ENCODE measurements around the gene PSME3IP1.

The PSME3IP1 gene

GRCh38 chr16:57167538-57167937 is 18.3 kb downstream of the PSME3IP1 start:
- DNase-seq: no peak

- DNase-seq: no peak
These were observed 18.9 kb downstream of the PSME3IP1 start for GRCh38 chr16:57166951-57167350.

GRCh38 chr16:57166451-57166850 is 19.4 kb downstream of the PSME3IP1 start:
- DNase-seq: no peak

- no peak for DNase-seq
These were observed 19.9 kb downstream of the PSME3IP1 start for GRCh38 chr16:57165938-57166337.

- no peak for DNase-seq
These were observed 20.4 kb downstream of the PSME3IP1 start for GRCh38 chr16:57165483-57165882.

GRCh38 chr16:57163842-57164241 is 22.0 kb downstream of the PSME3IP1 start:
- DNase-seq: no peak

GRCh38 chr16:57159447-57159846 is 26.4 kb downstream of the PSME3IP1 start:
- no peak for DNase-seq

- DNase-seq: no peak
These were observed 28.3 kb downstream of the PSME3IP1 start for GRCh38 chr16:57157533-57157932.

GRCh38 chr16:57156351-57156703 is 29.5 kb downstream of the PSME3IP1 start:
- no peak for DNase-seq

- no peak for DNase-seq
These were observed 30.0 kb downstream of the PSME3IP1 start for GRCh38 chr16:57155702-57156350.

GRCh38 chr16:57153841-57154240 is 32.0 kb downstream of the PSME3IP1 start:
- no peak for DNase-seq

GRCh38 chr16:57152096-57153093 is 33.4 kb downstream of the PSME3IP1 start:
- DNase-seq: no peak

- no peak for DNase-seq
These were observed 34.5 kb downstream of the PSME3IP1 start for GRCh38 chr16:57151369-57151768.

- DNase-seq: no peak
These were observed 35.0 kb downstream of the PSME3IP1 start for GRCh38 chr16:57150682-57151330.

GRCh38 chr16:57149391-57149790 is 36.4 kb downstream of the PSME3IP1 start:
- no peak for DNase-seq

- no peak for DNase-seq
These were observed 37.4 kb downstream of the PSME3IP1 start for GRCh38 chr16:57148481-57148880.

- DNase-seq: no peak
These were observed 38.2 kb downstream of the PSME3IP1 start for GRCh38 chr16:57147381-57148221.

- DNase-seq: no peak
These were observed 39.1 kb downstream of the PSME3IP1 start for GRCh38 chr16:57146735-57147134.

- no peak for DNase-seq
These were observed 39.7 kb downstream of the PSME3IP1 start for GRCh38 chr16:57146040-57146647.

GRCh38 chr16:57145046-57146021 is 40.5 kb downstream of the PSME3IP1 start:
- no peak for DNase-seq

- no peak for DNase-seq
These were observed 41.8 kb downstream of the PSME3IP1 start for GRCh38 chr16:57144027-57144426.

All from activated effector memory CD4-positive, alpha-beta T cell treated with Interleukin-2 at 50 U/mL for 16 hours (primary cell).